GM19035 (cell line): Measurements from ENCODE around the gene KIDINS220.
A peak's percentile ranks its signal among the peaks of the same experiment; 100 is the strongest.

Source experiments
- ATAC-seq: cut with Tn5 transposase; IDR thresholded peaks from one replicate; pipeline ENCODE4 v1.9.1; 2021; ENCODE audit not compliant: unreplicated experiment

The KIDINS220 gene

GRCh38 chr2:8704906-8705305, 132.5 kb downstream of the KIDINS220 start:
- ATAC-seq = no peak

GRCh38 chr2:8701681-8702379, 135.6 kb downstream of the KIDINS220 start:
- ATAC-seq = no peak

- no peak for ATAC-seq
Observed at GRCh38 chr2:8699839-8700238, 137.6 kb downstream of the KIDINS220 start.

- ATAC-seq = no peak
Observed at GRCh38 chr2:8697190-8697589, 140.2 kb downstream of the KIDINS220 start.

- no peak for ATAC-seq
Observed at GRCh38 chr2:8694737-8695136, 142.7 kb downstream of the KIDINS220 start.

- no peak for ATAC-seq
Observed at GRCh38 chr2:8693157-8693821, 144.1 kb downstream of the KIDINS220 start.

GRCh38 chr2:8692783-8693156, 144.6 kb downstream of the KIDINS220 start:
- no peak for ATAC-seq

GRCh38 chr2:8691859-8692437, 145.5 kb downstream of the KIDINS220 start:
- ATAC-seq = no peak

- peak; percentile 26 for ATAC-seq
Observed at GRCh38 chr2:8685697-8686358, 151.6 kb downstream of the KIDINS220 start.

GRCh38 chr2:8684878-8685696, 152.3 kb downstream of the KIDINS220 start:
- ATAC-seq = peak; percentile 3

GRCh38 chr2:8684540-8684877, 152.9 kb downstream of the KIDINS220 start:
- no peak for ATAC-seq

- no peak for ATAC-seq
Observed at GRCh38 chr2:8682719-8683667, 154.4 kb downstream of the KIDINS220 start.

- ATAC-seq = peak; percentile 52
Observed at GRCh38 chr2:8681786-8682692, 155.4 kb downstream of the KIDINS220 start, which contains the start of gene ID2. Gene ID2 (plus strand): TSS chr2:8682056. CDS start chr2:8682166, 110 bp downstream.

- no peak for ATAC-seq
Observed at GRCh38 chr2:8680822-8681760, 156.3 kb downstream of the KIDINS220 start.

GRCh38 chr2:8679827-8680731, 157.3 kb downstream of the KIDINS220 start:
- no peak for ATAC-seq

GRCh38 chr2:8679567-8679826, 157.9 kb downstream of the KIDINS220 start:
- ATAC-seq = no peak
